CD4-positive, alpha-beta T cell treated with Interferon alpha-2 for 1 hour (primary cell): Measurements from ENCODE around the gene MYOF.
A peak's percentile ranks its signal among the peaks of the same experiment; 100 is the strongest.
"Not testable (repeated sequence)": the region's sequence is repeated elsewhere in the genome, so short reads cannot be mapped to it uniquely, and the experiment has no call there.

ENCODE experiments used
- DNase-seq, 2 donors: peaks; one replicate each; pipeline ENCODE4 v3.0.0-alpha.2; 2020 to 2022

The MYOF gene

GRCh38 chr10:93475871-93476270, 6.3 kb downstream of the MYOF start:
- DNase-seq, result no peak

GRCh38 chr10:93475227-93475626, 6.9 kb downstream of the MYOF start:
- no peak for DNase-seq

GRCh38 chr10:93473804-93474472, 8.2 kb downstream of the MYOF start:
- DNase-seq, result no peak

GRCh38 chr10:93473161-93473560, 9.0 kb downstream of the MYOF start:
- DNase-seq, result no peak

GRCh38 chr10:93471110-93471651, 11.0 kb downstream of the MYOF start:
- no peak for DNase-seq

- DNase-seq, result no peak
These were observed 12.7 kb downstream of the MYOF start for GRCh38 chr10:93469454-93469853.

GRCh38 chr10:93468461-93469213, 13.5 kb downstream of the MYOF start:
- DNase-seq, result no peak

- DNase-seq, result not testable (repeated sequence)
These were observed 14.5 kb downstream of the MYOF start for GRCh38 chr10:93467635-93468034.

- no peak for DNase-seq
These were observed 16.1 kb downstream of the MYOF start for GRCh38 chr10:93465806-93466675.

GRCh38 chr10:93464776-93465388, 17.3 kb downstream of the MYOF start:
- no peak for DNase-seq

- no peak for DNase-seq
These were observed 18.2 kb downstream of the MYOF start for GRCh38 chr10:93463723-93464476.

- DNase-seq, result peak; percentile 10 to 39
These were observed 19.3 kb downstream of the MYOF start for GRCh38 chr10:93462881-93463280.

GRCh38 chr10:93462371-93462770, 19.8 kb downstream of the MYOF start:
- DNase-seq, result no peak

- no peak for DNase-seq
These were observed 20.3 kb downstream of the MYOF start for GRCh38 chr10:93461807-93462178.

GRCh38 chr10:93461109-93461806, 20.9 kb downstream of the MYOF start:
- no peak for DNase-seq

- no peak for DNase-seq
These were observed 22.7 kb downstream of the MYOF start for GRCh38 chr10:93459466-93459865.

- DNase-seq, result no peak
These were observed 23.3 kb downstream of the MYOF start for GRCh38 chr10:93458821-93459257.

GRCh38 chr10:93457511-93457910, 24.6 kb downstream of the MYOF start:
- DNase-seq, result no peak

- no peak for DNase-seq
These were observed 25.7 kb downstream of the MYOF start for GRCh38 chr10:93456480-93456879.

GRCh38 chr10:93454736-93455135, 27.4 kb downstream of the MYOF start:
- no peak for DNase-seq

- no peak for DNase-seq
These were observed 28.0 kb downstream of the MYOF start for GRCh38 chr10:93454146-93454545.
